Bronchial epithelial cell (primary cell): ENCODE data around the gene COL13A1. TPM values are rescaled to one million over a fixed set of nuclear protein-coding genes. Genes with fewer than 3 reads are reported as not detected.
A peak's percentile ranks its signal among the peaks of the same experiment; 100 is the strongest.

Experiments used
- DNase-seq: peaks from one replicate; pipeline ENCODE4 v3.0.0-alpha.2; 2010; ENCODE audit warnings: low read depth
- FAIRE-seq: peaks from 2 replicates; lab custom pipeline; 2011; peaks lifted over from hg19 to GRCh38; lab: Jason Lieb, UNC
- H3K27me3 ChIP-seq: 2 replicates; pipeline ENCODE4 v1.5.1; 2011; ENCODE audit warnings: low read length; ENCODE audit not compliant: control insufficient read depth, insufficient read depth
- H3K36me3 ChIP-seq: 2 replicates; pipeline ENCODE4 v1.5.1; 2011; ENCODE audit warnings: low read length; ENCODE audit not compliant: control insufficient read depth, insufficient read depth
- H3K4me3 ChIP-seq: 2 replicates; pipeline ENCODE4 v1.5.1; 2011; ENCODE audit warnings: mild to moderate bottlenecking, low read depth, low read length, control low read depth
- CTCF ChIP-seq: IDR thresholded peaks from 2 replicates; pipeline ENCODE4 v1.5.1; 2011; ENCODE audit warnings: mild to moderate bottlenecking, moderate library complexity, low read length, control low read depth, inconsistent platforms; ENCODE audit not compliant: insufficient read depth, severe bottlenecking
- total RNA-seq: library from RNA; depleted of rRNA; stranded (reverse); fragments of >200 nt; gene quantifications from 2 replicates; pipeline ENCODE4 v1.2.1, GENCODE V29; 2014

COL13A1 gene
- total RNA-seq, 1 donor from 2014 or later: under 0.01 TPM

GRCh38 chr10:69831231-69831855 lies 29.6 kb downstream of the COL13A1 start:
- DNase-seq: no peak
- no peak for TF ChIP-seq CTCF
- no peak for FAIRE-seq
- H3K4me3 ChIP-seq: no peak overlapping the region
- peaks cover 7% of the 10 kb centered on the region for H3K27me3 ChIP-seq
- H3K36me3 ChIP-seq: no peaks in the 10 kb centered on the region

GRCh38 chr10:69835233-69835632 lies 33.5 kb downstream of the COL13A1 start:
- no peak overlapping the region for H3K4me3 ChIP-seq
- no peaks in the 10 kb centered on the region for H3K36me3 ChIP-seq
- DNase-seq (no peak), FAIRE-seq (no peak)
- peaks cover 7% of the 10 kb centered on the region for H3K27me3 ChIP-seq
- TF ChIP-seq CTCF: no peak

GRCh38 chr10:69835875-69836730 lies 34.4 kb downstream of the COL13A1 start:
- peak; percentile 77 for FAIRE-seq
- H3K36me3 ChIP-seq: no peaks in the 10 kb centered on the region
- no peak for DNase-seq
- H3K27me3 ChIP-seq: peaks cover 7% of the 10 kb centered on the region
- H3K4me3 ChIP-seq: no peak overlapping the region
- no peak for TF ChIP-seq CTCF

GRCh38 chr10:69836731-69837030 lies 35.0 kb downstream of the COL13A1 start:
- no peak for FAIRE-seq
- no peak for DNase-seq
- H3K4me3 ChIP-seq: no peak overlapping the region
- H3K27me3 ChIP-seq: peaks cover 7% of the 10 kb centered on the region
- no peaks in the 10 kb centered on the region for H3K36me3 ChIP-seq
- no peak for TF ChIP-seq CTCF

- FAIRE-seq: no peak
Observed at GRCh38 chr10:69837261-69837660, 35.6 kb downstream of the COL13A1 start.

More at GRCh38 chr10:69837261-69837660, 35.6 kb downstream of the COL13A1 start:
- Histone ChIP-seq H3K36me3 (no peaks in the 10 kb centered on the region), H3K27me3 (peaks cover 7% of the 10 kb centered on the region), H3K4me3 (no peak overlapping the region)
- no peak for TF ChIP-seq CTCF
- DNase-seq: no peak
